Measurements from ENCODE around the gene CLMP. TPM values are rescaled to one million over a fixed set of nuclear protein-coding genes. Genes with fewer than 3 reads are reported as not detected.

Gene CLMP
- total RNA-seq, 1 donor from 2014 or later, result 0.17 TPM

DNA sequence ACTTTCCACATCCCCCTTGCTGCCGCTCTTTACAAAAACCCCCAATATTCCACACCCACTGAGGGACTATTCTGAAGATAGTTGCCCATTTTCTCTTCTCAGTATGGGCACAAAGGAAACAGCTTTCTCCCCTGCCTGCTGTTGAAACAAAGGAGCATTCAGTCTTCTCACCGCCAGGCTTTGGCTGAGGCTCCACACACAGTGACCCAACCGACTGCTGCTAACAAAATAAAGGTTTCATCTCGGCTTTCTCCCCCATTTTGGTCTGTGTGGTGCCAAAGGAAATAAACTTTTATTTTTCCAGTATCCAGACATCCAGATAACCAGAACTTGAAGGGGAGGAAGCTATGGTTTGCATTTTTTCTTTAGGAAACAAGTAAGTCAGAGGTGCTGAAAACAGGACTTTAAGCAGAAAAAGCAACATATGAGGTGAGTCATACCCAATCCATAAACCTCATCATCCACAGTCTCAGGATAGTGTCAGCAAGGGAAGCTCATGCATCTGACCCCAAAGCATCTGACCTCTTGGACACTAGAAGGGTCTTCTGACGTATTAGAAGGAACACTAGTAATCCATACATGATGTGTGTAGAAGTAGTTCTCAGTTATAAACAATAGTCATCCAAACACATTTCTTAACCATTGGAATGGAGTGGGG is 6.4 kb downstream of the CLMP start:
- peak; percentile 12 for DNase-seq

DNA sequence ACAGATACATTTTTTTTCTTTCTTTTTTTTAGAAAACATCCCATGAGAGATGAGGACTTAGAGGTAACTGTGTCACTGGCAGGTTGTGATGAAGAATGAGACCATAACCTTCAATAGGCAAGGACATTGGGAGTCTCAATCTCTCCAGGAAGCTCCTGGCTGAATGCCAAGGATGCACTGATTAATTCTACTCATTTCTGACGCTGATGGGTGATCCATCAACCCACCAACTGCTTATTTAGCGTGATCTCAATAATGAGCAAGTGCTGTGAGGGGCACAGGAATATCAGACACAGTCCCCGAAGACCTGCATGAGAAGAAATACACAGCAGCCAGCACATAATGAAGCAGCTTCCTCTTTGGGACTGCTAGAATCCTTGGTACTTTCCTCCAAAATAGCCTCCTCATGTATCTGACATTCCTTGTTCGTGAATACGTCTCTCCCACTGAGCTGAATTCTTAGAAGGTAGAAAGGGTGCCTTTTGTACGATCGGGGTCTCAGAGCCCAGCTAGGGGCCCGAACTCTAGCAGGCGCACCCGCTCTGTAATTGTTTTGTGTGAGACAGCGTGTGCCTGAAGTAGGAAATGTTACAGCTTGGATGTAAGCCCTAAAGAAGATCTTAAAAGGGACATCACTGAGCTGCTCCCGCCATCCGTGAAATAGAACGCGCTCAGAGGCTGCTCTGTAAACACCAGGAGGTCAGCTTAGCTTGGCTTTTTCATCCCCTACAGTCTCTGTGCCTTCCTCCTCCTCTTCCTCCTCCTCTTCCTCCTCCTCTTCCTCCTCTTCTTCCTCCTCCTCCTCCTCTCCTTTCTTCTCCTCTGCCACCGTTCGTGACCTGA is 7.2 kb downstream of the CLMP start:
- no peak for DNase-seq

GRCh38 chr11:123187248-123187647 is 7.8 kb downstream of the CLMP start:
- no peak for DNase-seq

GRCh38 chr11:123186286-123186685 is 8.8 kb downstream of the CLMP start:
- no peak for DNase-seq

DNA sequence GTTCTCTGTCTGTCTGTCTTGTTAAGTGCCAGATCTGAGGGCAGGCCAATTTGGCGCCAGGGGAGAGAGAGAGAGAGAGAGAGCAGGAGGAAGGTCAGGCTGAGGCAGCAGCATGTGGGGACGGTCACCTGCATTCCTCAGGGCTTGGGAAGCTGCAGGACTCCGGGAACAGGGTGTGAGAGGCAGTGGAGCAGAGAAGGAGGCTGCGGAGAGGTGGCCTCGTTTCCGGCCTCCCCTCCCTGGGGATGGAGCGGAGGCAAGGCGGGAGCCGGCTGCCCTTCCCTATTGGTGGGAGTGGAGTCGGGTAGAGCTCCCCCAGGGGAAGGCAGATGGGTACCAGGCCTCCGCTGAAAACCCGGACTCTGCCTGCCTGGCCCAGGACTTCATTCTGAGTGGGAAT is 9.7 kb downstream of the CLMP start:
- no peak for DNase-seq

DNA sequence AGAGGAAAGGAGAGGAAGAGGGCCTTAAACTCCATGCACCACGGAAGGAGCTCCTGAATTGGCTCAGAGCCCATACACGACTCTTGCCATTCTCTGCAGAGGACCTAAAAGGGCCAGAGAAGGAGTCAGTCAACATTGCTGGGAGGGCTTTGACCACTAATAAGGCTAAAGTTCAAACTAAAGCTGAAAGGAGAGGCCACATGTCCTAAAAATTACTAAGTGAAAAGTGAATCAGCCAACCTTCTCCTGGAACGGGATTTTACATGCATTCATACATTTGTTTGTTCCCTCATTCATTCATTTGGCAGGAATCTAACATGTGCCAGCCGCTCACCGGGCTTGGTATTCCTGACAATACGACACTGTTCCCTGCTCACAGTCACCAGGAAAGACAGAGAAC is 10.5 kb downstream of the CLMP start:
- no peak for DNase-seq

DNA sequence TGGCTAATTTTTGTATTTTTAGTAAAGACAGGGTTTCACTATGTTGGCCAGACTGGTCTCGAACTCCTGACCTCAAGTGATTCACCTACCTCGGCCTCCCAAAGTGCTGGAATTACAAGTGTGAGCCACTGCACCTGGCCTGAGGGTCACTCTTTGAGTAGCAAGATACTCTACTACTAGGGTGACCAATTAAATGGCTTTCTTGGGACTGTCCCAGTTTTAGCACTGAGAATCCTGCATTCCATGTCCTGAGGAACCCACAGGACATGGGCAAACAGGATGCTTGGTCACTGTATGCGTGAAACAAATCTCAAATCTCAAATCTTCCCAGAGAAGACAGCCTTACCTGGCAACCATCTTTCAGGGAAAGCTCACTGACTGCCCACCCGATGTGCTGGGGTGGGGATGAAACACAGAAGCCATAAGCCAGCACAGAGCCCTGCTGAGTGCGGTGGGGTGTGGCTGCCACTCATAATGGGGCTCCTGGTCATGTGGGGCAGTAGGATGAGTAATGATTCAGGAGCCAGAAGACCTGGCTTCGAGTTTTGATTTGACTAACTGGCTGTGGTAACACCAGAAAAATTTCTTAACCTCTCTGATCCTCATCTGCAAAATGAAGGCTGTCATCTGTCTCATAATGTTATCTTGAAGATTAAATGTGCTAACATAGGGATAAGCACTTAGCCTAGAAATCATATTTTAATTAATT is 11.5 kb downstream of the CLMP start:
- DNase-seq, result no peak

- DNase-seq, result no peak
Observed at GRCh38 chr11:123181767-123182500, 13.1 kb downstream of the CLMP start.

DNA sequence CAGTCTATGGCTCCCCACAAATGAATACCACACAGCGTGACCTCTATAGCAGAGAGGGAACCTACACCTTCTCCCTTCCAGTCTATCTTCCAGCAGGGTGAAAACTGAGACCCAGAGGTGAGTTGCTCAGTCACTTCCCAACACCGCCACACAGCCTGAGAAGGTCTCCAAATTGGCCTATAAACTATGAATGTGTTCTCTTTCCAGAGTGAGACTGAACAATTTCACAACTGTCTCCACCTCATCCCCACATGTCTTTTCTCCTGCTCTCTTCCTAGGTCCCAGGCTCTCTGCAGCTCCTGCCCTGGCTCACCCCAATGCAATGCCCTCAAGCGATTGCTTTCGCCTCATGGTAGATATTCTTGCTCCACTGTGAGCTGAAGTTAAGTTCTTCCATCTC is 14.0 kb downstream of the CLMP start:
- DNase-seq, result no peak

DNA sequence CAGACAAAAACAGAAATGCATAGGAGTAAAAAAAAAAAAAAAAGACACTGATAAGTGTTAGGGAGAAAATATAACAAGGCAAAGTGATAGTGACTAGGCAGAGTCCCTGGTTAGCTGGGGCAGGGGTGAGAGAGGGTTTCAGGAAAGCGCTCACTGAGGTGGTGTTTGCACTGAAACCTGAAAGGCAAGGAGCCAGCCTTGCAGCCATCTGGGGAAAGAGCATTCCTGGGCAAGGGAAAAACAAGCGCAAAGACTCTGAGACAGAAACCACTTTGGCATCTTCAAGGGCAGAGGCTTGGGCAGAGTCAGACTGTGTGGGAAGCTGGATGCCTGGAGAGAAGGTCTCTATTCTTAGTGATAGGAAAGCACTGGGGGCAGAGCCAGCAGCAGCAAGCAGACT is 14.5 kb downstream of the CLMP start:
- DNase-seq, result no peak

- DNase-seq, result no peak
Observed at GRCh38 chr11:123180166-123180565, 14.9 kb downstream of the CLMP start.

DNA sequence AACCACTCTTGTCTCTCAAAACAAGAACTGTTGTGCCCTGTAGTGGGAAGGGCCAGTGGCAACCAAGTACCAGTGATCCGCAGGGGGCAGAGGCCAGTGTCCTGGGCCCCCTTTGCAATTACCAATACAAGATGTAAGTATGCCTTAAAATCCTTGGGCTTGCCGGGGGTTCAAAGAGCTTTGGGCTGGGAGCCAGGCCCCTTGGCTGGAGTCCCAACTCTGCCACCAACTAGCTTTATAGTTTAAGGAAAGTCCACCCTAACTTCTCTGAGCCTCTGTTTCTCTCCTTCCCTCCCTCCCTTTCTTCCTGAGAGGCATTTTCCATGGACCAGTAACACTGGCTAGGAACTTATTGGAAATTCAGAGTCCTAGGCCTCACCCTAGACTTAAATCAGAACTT is 15.5 kb downstream of the CLMP start:
- no peak for DNase-seq

GRCh38 chr11:123178186-123178585 is 16.9 kb downstream of the CLMP start:
- no peak for DNase-seq

- DNase-seq, result no peak
Observed at GRCh38 chr11:123176785-123177184, 18.3 kb downstream of the CLMP start.

- no peak for DNase-seq
Observed at GRCh38 chr11:123174196-123175183, 20.6 kb downstream of the CLMP start.

- DNase-seq, result no peak
Observed at GRCh38 chr11:123173856-123174186, 21.2 kb downstream of the CLMP start.

GRCh38 chr11:123173040-123173855 is 21.8 kb downstream of the CLMP start:
- no peak for DNase-seq

GRCh38 chr11:123170929-123171328 is 24.1 kb downstream of the CLMP start:
- no peak for DNase-seq

DNA sequence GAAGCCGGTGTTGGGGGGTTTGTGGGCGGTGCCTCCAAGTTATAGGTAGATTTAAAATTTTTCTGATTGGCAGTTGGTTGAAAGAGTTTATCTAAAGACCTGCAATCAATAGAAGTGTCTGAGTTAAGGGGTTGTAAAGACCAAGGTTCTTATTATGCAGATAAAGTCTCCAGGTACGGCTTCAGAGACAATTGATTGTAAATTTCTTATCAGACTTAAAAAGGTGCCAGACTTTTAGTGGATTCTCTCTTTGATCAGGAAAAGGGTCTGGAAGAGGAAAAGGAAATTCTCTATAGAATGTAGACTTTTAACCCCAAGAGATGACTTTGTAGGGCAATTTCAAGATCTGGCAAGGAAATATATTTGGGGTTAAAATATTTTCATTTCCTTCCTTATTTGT is 25.2 kb downstream of the CLMP start:
- DNase-seq, result no peak

DNA sequence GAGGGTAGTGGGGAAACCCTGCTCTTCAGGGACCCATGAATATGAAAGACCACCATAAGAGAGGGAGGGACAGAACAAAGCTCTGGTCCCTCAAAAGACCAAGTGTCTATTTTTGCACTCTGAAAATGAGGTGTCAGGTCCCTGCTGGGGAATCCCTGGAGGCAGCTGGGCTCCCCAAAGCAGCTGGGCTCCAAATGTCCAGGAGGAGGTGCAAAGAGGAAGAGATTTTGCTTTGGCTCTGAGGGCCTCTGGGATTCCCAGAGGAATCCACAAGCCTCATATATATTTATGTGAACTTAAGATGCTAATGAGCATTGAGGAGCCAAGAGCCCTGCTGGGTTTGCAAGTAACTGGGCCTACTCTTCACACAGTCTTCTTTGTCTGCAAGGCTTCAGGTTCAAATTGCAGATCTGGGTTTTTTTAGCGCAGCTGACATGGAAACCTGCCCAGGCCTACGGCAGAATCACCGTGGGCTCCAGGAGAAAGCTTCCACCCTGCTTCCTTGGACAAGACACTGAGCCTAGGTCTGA is 26.0 kb downstream of the CLMP start:
- no peak for DNase-seq

- no peak for DNase-seq
Observed at GRCh38 chr11:123168241-123168640, 26.8 kb downstream of the CLMP start.

Measured in dermis blood vessel endothelial cell (primary cell).